ENCODE measurements around the gene IL4I1.

Gene IL4I1

GRCh38 chr19:49906879-49907564 lies 10.3 kb upstream of the IL4I1 start:
- H3K4me3 ChIP-seq (ENCODE audit: insufficient read length, low read depth) = no peak overlapping the region
- peaks cover 52% of the 10 kb centered on the region for H3K36me3 ChIP-seq (ENCODE audit: insufficient read depth, insufficient read length, low read length)
- no peaks in the 10 kb centered on the region for H3K9me3 ChIP-seq (ENCODE audit: insufficient read depth, low read length)
- H3K4me1 ChIP-seq (ENCODE audit: insufficient read depth, insufficient read length) = peaks cover 16% of the 10 kb centered on the region
- no peak overlapping the region for H3K9ac ChIP-seq (ENCODE audit: insufficient read length, low read depth)
- H3K27me3 ChIP-seq (ENCODE audit: insufficient read depth, insufficient read length) = no peaks in the 10 kb centered on the region
- TF ChIP-seq YY1 (IDR thresholded peaks at IDR 0.05; ENCODE audit: insufficient read depth, insufficient read length) = no peak
- no peak for TF ChIP-seq ZNF274 (IDR thresholded peaks at IDR 0.05; ENCODE audit: low read depth, low read length)
- no peak for TF ChIP-seq SUZ12 (IDR thresholded peaks at IDR 0.05; ENCODE audit: extremely low read depth, insufficient read depth, insufficient read length)
- DNase-seq (ENCODE audit: low read depth, low spot score) = no peak

- Histone ChIP-seq H3K36me3 (ENCODE audit: insufficient read depth, insufficient read length, low read length) (peaks cover 28% of the 10 kb centered on the region), H3K9me3 (ENCODE audit: insufficient read depth, low read length) (no peaks in the 10 kb centered on the region), H3K4me1 (ENCODE audit: insufficient read depth, insufficient read length) (peaks cover 13% of the 10 kb centered on the region), H3K4me3 (ENCODE audit: insufficient read length, low read depth) (no peak overlapping the region), H3K9ac (ENCODE audit: insufficient read length, low read depth) (no peak overlapping the region), H3K27me3 (ENCODE audit: insufficient read depth, insufficient read length) (no peaks in the 10 kb centered on the region)
- TF ChIP-seq SUZ12 (IDR thresholded peaks at IDR 0.05; ENCODE audit: extremely low read depth, insufficient read depth, insufficient read length) (no peak), YY1 (IDR thresholded peaks at IDR 0.05; ENCODE audit: insufficient read depth, insufficient read length) (no peak), ZNF274 (IDR thresholded peaks at IDR 0.05; ENCODE audit: low read depth, low read length) (no peak)
- DNase-seq (ENCODE audit: low read depth, low spot score) = no peak
Measured at GRCh38 chr19:49904136-49904535, 7.4 kb upstream of the IL4I1 start.

- no peaks in the 10 kb centered on the region for H3K36me3 ChIP-seq (ENCODE audit: insufficient read depth, insufficient read length, low read length)
- no peak overlapping the region for H3K9ac ChIP-seq (ENCODE audit: insufficient read length, low read depth)
- no peak for DNase-seq (ENCODE audit: low read depth, low spot score)
- no peaks in the 10 kb centered on the region for H3K27me3 ChIP-seq (ENCODE audit: insufficient read depth, insufficient read length)
- no peak overlapping the region for H3K4me3 ChIP-seq (ENCODE audit: insufficient read length, low read depth)
- no peak for TF ChIP-seq ZNF274 (IDR thresholded peaks at IDR 0.05; ENCODE audit: low read depth, low read length)
- no peak for TF ChIP-seq SUZ12 (IDR thresholded peaks at IDR 0.05; ENCODE audit: extremely low read depth, insufficient read depth, insufficient read length)
- no peak for TF ChIP-seq YY1 (IDR thresholded peaks at IDR 0.05; ENCODE audit: insufficient read depth, insufficient read length)
- peaks cover 22% of the 10 kb centered on the region for H3K4me1 ChIP-seq (ENCODE audit: insufficient read depth, insufficient read length)
- H3K9me3 ChIP-seq (ENCODE audit: insufficient read depth, low read length) = no peaks in the 10 kb centered on the region
Measured at GRCh38 chr19:49895566-49896297, 955 bp downstream of the IL4I1 start.

- TF ChIP-seq SUZ12 (IDR thresholded peaks at IDR 0.05; ENCODE audit: extremely low read depth, insufficient read depth, insufficient read length) (no peak), YY1 (IDR thresholded peaks at IDR 0.05; ENCODE audit: insufficient read depth, insufficient read length) (no peak), ZNF274 (IDR thresholded peaks at IDR 0.05; ENCODE audit: low read depth, low read length) (no peak)
- H3K36me3 ChIP-seq (ENCODE audit: insufficient read depth, insufficient read length, low read length) = no peaks in the 10 kb centered on the region
- H3K9me3 ChIP-seq (ENCODE audit: insufficient read depth, low read length) = no peaks in the 10 kb centered on the region
- H3K9ac ChIP-seq (ENCODE audit: insufficient read length, low read depth) = no peak overlapping the region
- no peak for DNase-seq (ENCODE audit: low read depth, low spot score)
- H3K4me3 ChIP-seq (ENCODE audit: insufficient read length, low read depth) = no peak overlapping the region
- H3K4me1 ChIP-seq (ENCODE audit: insufficient read depth, insufficient read length) = peaks cover 22% of the 10 kb centered on the region
- H3K27me3 ChIP-seq (ENCODE audit: insufficient read depth, insufficient read length) = no peaks in the 10 kb centered on the region
Measured at GRCh38 chr19:49894879-49895565, 1.7 kb downstream of the IL4I1 start.

- no peak overlapping the region for H3K4me3 ChIP-seq (ENCODE audit: insufficient read length, low read depth)
- no peak overlapping the region for H3K9ac ChIP-seq (ENCODE audit: insufficient read length, low read depth)
- H3K9me3 ChIP-seq (ENCODE audit: insufficient read depth, low read length) = peaks cover 8% of the 10 kb centered on the region; the same call in 1 of the 2 replicates
- TF ChIP-seq ZNF274 (IDR thresholded peaks at IDR 0.05; ENCODE audit: low read depth, low read length) = no peak
- no peak for TF ChIP-seq YY1 (IDR thresholded peaks at IDR 0.05; ENCODE audit: insufficient read depth, insufficient read length)
- TF ChIP-seq SUZ12 (IDR thresholded peaks at IDR 0.05; ENCODE audit: extremely low read depth, insufficient read depth, insufficient read length) = no peak
- peaks cover 24% of the 10 kb centered on the region for H3K4me1 ChIP-seq (ENCODE audit: insufficient read depth, insufficient read length)
- no peaks in the 10 kb centered on the region for H3K27me3 ChIP-seq (ENCODE audit: insufficient read depth, insufficient read length)
- DNase-seq (ENCODE audit: low read depth, low spot score) = no peak
- peaks cover 6% of the 10 kb centered on the region for H3K36me3 ChIP-seq (ENCODE audit: insufficient read depth, insufficient read length, low read length)
Measured at GRCh38 chr19:49894011-49894664, 2.5 kb downstream of the IL4I1 start.

- H3K27me3 ChIP-seq (ENCODE audit: insufficient read depth, insufficient read length) = no peaks in the 10 kb centered on the region
- H3K4me3 ChIP-seq (ENCODE audit: insufficient read length, low read depth) = no peak overlapping the region
- H3K9ac ChIP-seq (ENCODE audit: insufficient read length, low read depth) = no peak overlapping the region
- no peak for TF ChIP-seq ZNF274 (IDR thresholded peaks at IDR 0.05; ENCODE audit: low read depth, low read length)
- TF ChIP-seq SUZ12 (IDR thresholded peaks at IDR 0.05; ENCODE audit: extremely low read depth, insufficient read depth, insufficient read length) = no peak
- TF ChIP-seq YY1 (IDR thresholded peaks at IDR 0.05; ENCODE audit: insufficient read depth, insufficient read length) = no peak
- H3K4me1 ChIP-seq (ENCODE audit: insufficient read depth, insufficient read length) = peaks cover 24% of the 10 kb centered on the region
- H3K36me3 ChIP-seq (ENCODE audit: insufficient read depth, insufficient read length, low read length) = peaks cover 10% of the 10 kb centered on the region
- H3K9me3 ChIP-seq (ENCODE audit: insufficient read depth, low read length) = peaks cover 11% of the 10 kb centered on the region; the same call in 1 of the 2 replicates
- DNase-seq (ENCODE audit: low read depth, low spot score) = no peak
Measured at GRCh38 chr19:49892716-49893115, 4.0 kb downstream of the IL4I1 start.
